ENCODE results near the gene ITGB6.

GRCh38 chr2:160060297-160060696 is 139.8 kb downstream of the ITGB6 start:
- TF ChIP-seq POLR2A (IDR thresholded peaks at IDR 0.05; ENCODE audit: low read depth, low read length) (no peak), EZH2 (IDR thresholded peaks at IDR 0.05; ENCODE audit: borderline replicate concordance, low read depth, low read length, severe bottlenecking) (no peak), CTCF (IDR thresholded peaks at IDR 0.05; ENCODE audit: extremely low read depth in 1 of 2, insufficient read depth in 1 of 2, low read depth in 1 of 2, low read length in 2 of 2) (no peak), MAX (IDR thresholded peaks at IDR 0.05; ENCODE audit: insufficient read depth, insufficient read length) (no peak), POLR2AphosphoS5 (IDR thresholded peaks at IDR 0.05; ENCODE audit: insufficient read depth, low read depth, low read length) (no peak), FOS (IDR thresholded peaks at IDR 0.05; ENCODE audit: borderline replicate concordance, insufficient read depth, low read length) (no peak), GATA2 (IDR thresholded peaks at IDR 0.05; ENCODE audit: insufficient read depth, insufficient read length, low read depth, low read length) (no peak), MYC (IDR thresholded peaks at IDR 0.05; ENCODE audit: low read depth, low read length) (no peak), JUN (IDR thresholded peaks at IDR 0.05; ENCODE audit: borderline replicate concordance, insufficient read depth, insufficient read length, low read depth) (no peak)
